DND-41 (cell line): Measurements from ENCODE around the gene TRIM44.

ENCODE experiments used
- ATAC-seq: fragments of 200-7000 bp; cut with Tn5 transposase; 3 replicates; pipeline ENCODE4 v1.9.1; 2021; ENCODE audit warnings: low read depth; ENCODE audit not compliant: insufficient read depth
- DNase-seq: peaks from one replicate; pipeline ENCODE4 v3.0.0-alpha.2; 2020
- H2AFZ ChIP-seq: 2 replicates; pipeline ENCODE4 v1.6.0; 2012; ENCODE audit warnings: low read depth, low read length
- H3K27ac ChIP-seq: 2 replicates; pipeline ENCODE4 v1.5.1; 2012; ENCODE audit warnings: low read length, inconsistent platforms
- H3K27me3 ChIP-seq: fragments of 200-600 bp; sonication (generic); 2 replicates; pipeline ENCODE4 v1.6.0; 2012; ENCODE audit warnings: low read length, mild to moderate bottlenecking, inconsistent platforms; ENCODE audit not compliant: insufficient read depth, poor library complexity
- H3K36me3 ChIP-seq: 2 replicates; pipeline ENCODE4 v1.5.1; 2012; ENCODE audit warnings: low read length, inconsistent platforms; ENCODE audit not compliant: insufficient read depth
- H3K4me1 ChIP-seq: 2 replicates; pipeline ENCODE4 v1.5.1; 2012; ENCODE audit warnings: mild to moderate bottlenecking, low read length; ENCODE audit not compliant: insufficient read depth
- H3K4me2 ChIP-seq: 2 replicates; pipeline ENCODE4 v1.6.0; 2012; ENCODE audit warnings: mild to moderate bottlenecking, moderate library complexity, low read length, inconsistent platforms; ENCODE audit not compliant: insufficient read depth
- H3K4me3 ChIP-seq, 2 experiments: fragments of 200-600 bp in 1 of 2; shearing (Covaris generic) in 1 of 2; 2 replicates each; pipeline ENCODE4 v1.5.1; 2012 to 2016; ENCODE audit warnings: inconsistent platforms in 2 of 2, low read length in 2 of 2, mild to moderate bottlenecking in 2 of 2, low read depth in 1 of 2, moderate library complexity in 1 of 2
- H3K79me2 ChIP-seq: 2 replicates; pipeline ENCODE4 v1.6.0; 2012; ENCODE audit warnings: low read length, inconsistent platforms; ENCODE audit not compliant: insufficient read depth
- H3K9ac ChIP-seq: 2 replicates; pipeline ENCODE4 v1.6.0; 2012; ENCODE audit warnings: low read depth, mild to moderate bottlenecking, inconsistent platforms, low read length, moderate library complexity
- H3K9me3 ChIP-seq: 2 replicates; pipeline ENCODE4 v1.5.1; 2012; ENCODE audit warnings: low read length, moderate library complexity, mild to moderate bottlenecking, inconsistent platforms; ENCODE audit not compliant: insufficient read depth, severe bottlenecking
- H4K20me1 ChIP-seq: 2 replicates; pipeline ENCODE4 v1.6.0; 2012; ENCODE audit warnings: low read length; ENCODE audit not compliant: insufficient read depth
- CTCF ChIP-seq: IDR thresholded peaks from 2 replicates; pipeline ENCODE4 v1.5.1; 2012; ENCODE audit warnings: borderline replicate concordance, low read length, moderate library complexity, mild to moderate bottlenecking; ENCODE audit not compliant: poor library complexity, severe bottlenecking; ENCODE audit errors: extremely low read depth
- EZH2 ChIP-seq: IDR thresholded peaks from 3 replicates; pipeline ENCODE4 v1.6.1; 2012; ENCODE audit warnings: borderline replicate concordance, low read depth, mild to moderate bottlenecking, moderate library complexity, low read length, inconsistent platforms; ENCODE audit not compliant: severe bottlenecking

The TRIM44 gene

GRCh38 chr11:35861191-35861590, 198.6 kb downstream of the TRIM44 start:
- ATAC-seq (no peak), DNase-seq (no peak)
- no peaks in the 10 kb centered on the region for H3K36me3 ChIP-seq
- TF ChIP-seq EZH2 (no peak), CTCF (no peak)
- H3K27me3 ChIP-seq = peaks cover 3% of the 10 kb centered on the region
- H3K4me2 ChIP-seq = no peak overlapping the region
- no peaks in the 10 kb centered on the region for H3K4me1 ChIP-seq
- no peaks in the 10 kb centered on the region for H3K9me3 ChIP-seq
- H3K4me3 ChIP-seq = no peak overlapping the region
- H2AFZ ChIP-seq = no peak overlapping the region
- no peaks in the 10 kb centered on the region for H4K20me1 ChIP-seq
- H3K79me2 ChIP-seq = no peaks in the 10 kb centered on the region
- H3K9ac ChIP-seq = no peak overlapping the region
- H3K27ac ChIP-seq = no peak overlapping the region

GRCh38 chr11:35862666-35863065, 200.1 kb downstream of the TRIM44 start:
- Histone ChIP-seq H3K9ac (no peak overlapping the region), H2AFZ (no peak overlapping the region), H3K27me3 (peaks cover 3% of the 10 kb centered on the region), H3K4me3 (no peak overlapping the region), H3K36me3 (no peaks in the 10 kb centered on the region), H3K9me3 (no peaks in the 10 kb centered on the region), H3K79me2 (no peaks in the 10 kb centered on the region), H3K4me1 (no peaks in the 10 kb centered on the region), H3K4me2 (no peak overlapping the region), H3K27ac (no peak overlapping the region), H4K20me1 (no peaks in the 10 kb centered on the region)
- ATAC-seq (no peak), DNase-seq (no peak)
- TF ChIP-seq EZH2 (no peak), CTCF (no peak)

- Histone ChIP-seq H3K27ac (no peak overlapping the region), H2AFZ (no peak overlapping the region), H3K27me3 (no peaks in the 10 kb centered on the region), H3K4me3 (no peak overlapping the region), H4K20me1 (no peaks in the 10 kb centered on the region), H3K4me2 (no peak overlapping the region), H3K36me3 (no peaks in the 10 kb centered on the region), H3K9me3 (peaks cover 3% of the 10 kb centered on the region), H3K9ac (no peak overlapping the region), H3K79me2 (no peaks in the 10 kb centered on the region), H3K4me1 (no peaks in the 10 kb centered on the region)
- ATAC-seq = no peak
- TF ChIP-seq EZH2 (no peak), CTCF (no peak)
- no peak for DNase-seq
These were observed 201.6 kb downstream of the TRIM44 start for GRCh38 chr11:35864131-35864530.

GRCh38 chr11:35866601-35867000, 204.0 kb downstream of the TRIM44 start:
- H3K4me2 ChIP-seq = no peak overlapping the region
- no peaks in the 10 kb centered on the region for H3K4me1 ChIP-seq
- no peaks in the 10 kb centered on the region for H3K27me3 ChIP-seq
- H3K79me2 ChIP-seq = no peaks in the 10 kb centered on the region
- H3K9me3 ChIP-seq = peaks cover 3% of the 10 kb centered on the region
- no peaks in the 10 kb centered on the region for H4K20me1 ChIP-seq
- no peak overlapping the region for H3K4me3 ChIP-seq
- ATAC-seq = no peak
- H2AFZ ChIP-seq = no peak overlapping the region
- DNase-seq = no peak
- no peaks in the 10 kb centered on the region for H3K36me3 ChIP-seq
- no peak overlapping the region for H3K9ac ChIP-seq
- no peak overlapping the region for H3K27ac ChIP-seq
- TF ChIP-seq CTCF (no peak), EZH2 (no peak)
